ENCODE data around the gene SLC9A8.
"Not testable (repeated sequence)": the region's sequence is repeated elsewhere in the genome, so short reads cannot be mapped to it uniquely, and the experiment has no call there.

SLC9A8 gene

GRCh38 chr20:49850463-49851230 lies 38.0 kb downstream of the SLC9A8 start:
- no peak for DNase-seq (ENCODE audit: low read depth in 1 of 2, low spot score in 1 of 2)

- no peak for DNase-seq (ENCODE audit: low read depth in 1 of 2, low spot score in 1 of 2)
Measured at GRCh38 chr20:49851231-49851705, 38.6 kb downstream of the SLC9A8 start.

GRCh38 chr20:49851991-49852390 lies 39.4 kb downstream of the SLC9A8 start:
- DNase-seq (ENCODE audit: low read depth in 1 of 2, low spot score in 1 of 2) = no peak

- DNase-seq (ENCODE audit: low read depth in 1 of 2, low spot score in 1 of 2) = no peak
Measured at GRCh38 chr20:49852522-49853080, 40.0 kb downstream of the SLC9A8 start.

- DNase-seq (ENCODE audit: low read depth in 1 of 2, low spot score in 1 of 2) = no peak
Measured at GRCh38 chr20:49853640-49854039, 41.0 kb downstream of the SLC9A8 start.

DNA sequence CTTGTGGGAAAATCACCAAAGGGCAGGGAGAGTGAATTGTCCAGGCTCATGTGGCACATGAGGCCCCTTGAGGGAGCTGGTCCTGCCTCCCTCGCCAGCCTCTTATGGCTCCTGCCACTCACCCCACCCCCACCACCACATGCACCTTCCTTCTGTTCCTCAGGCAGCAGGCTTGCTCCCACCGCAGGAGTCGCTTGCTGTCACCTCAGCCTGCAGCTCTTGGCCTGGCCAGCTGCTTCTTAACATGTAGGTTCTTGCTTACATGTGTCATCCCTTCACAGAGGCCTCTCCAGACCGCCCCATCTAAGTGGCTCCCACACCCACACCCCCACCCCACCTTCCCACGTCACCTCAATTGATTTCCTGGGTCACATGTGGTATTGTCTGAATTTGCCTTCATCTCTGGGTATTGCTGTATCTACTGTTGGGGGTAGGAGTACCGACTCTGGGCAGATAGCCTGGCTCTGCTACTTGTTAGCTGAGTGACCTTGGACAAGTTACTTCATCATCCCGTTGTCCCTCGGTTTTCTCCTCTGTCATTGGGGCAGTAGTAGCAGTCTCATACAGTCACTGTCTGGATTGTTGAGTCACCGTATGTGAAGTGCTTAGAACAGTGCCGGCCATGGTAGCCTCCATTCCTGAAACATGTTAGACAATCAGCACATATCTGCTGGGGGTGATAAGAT lies 41.7 kb downstream of the SLC9A8 start:
- DNase-seq (ENCODE audit: low read depth in 1 of 2, low spot score in 1 of 2) = no peak

GRCh38 chr20:49856904-49857303 lies 44.3 kb downstream of the SLC9A8 start:
- DNase-seq (ENCODE audit: low read depth in 1 of 2, low spot score in 1 of 2) = no peak

DNA sequence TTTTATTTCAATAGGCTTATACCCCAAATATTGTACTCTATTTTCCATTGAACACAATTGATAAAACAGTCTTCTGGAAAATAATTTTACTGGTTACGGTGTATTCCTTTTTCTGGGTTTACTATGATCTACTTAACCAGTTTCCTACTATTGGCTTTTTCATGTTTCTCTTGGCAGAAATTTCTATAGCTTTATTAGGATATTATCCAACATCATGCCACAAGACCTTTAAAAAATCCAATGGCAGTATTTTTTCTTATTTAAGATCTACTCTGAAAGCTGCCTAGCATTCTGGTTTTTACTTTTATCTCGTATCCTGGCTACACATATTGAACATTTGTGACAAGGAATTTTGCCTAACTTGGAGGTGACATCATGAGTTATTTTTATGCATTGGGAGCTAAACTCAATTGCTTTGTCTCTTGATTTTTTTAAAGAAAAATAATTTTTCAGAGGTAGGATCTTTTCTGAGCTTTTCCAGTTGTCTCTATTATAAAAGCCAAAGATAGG lies 45.5 kb downstream of the SLC9A8 start:
- DNase-seq (ENCODE audit: low read depth in 1 of 2, low spot score in 1 of 2) = no peak

GRCh38 chr20:49859011-49859410 lies 46.4 kb downstream of the SLC9A8 start:
- no peak for DNase-seq (ENCODE audit: low read depth in 1 of 2, low spot score in 1 of 2)

GRCh38 chr20:49859807-49860206 lies 47.2 kb downstream of the SLC9A8 start:
- no peak for DNase-seq (ENCODE audit: low read depth in 1 of 2, low spot score in 1 of 2)

GRCh38 chr20:49861232-49861631 lies 48.6 kb downstream of the SLC9A8 start:
- DNase-seq (ENCODE audit: low read depth in 1 of 2, low spot score in 1 of 2) = not testable (repeated sequence)

- DNase-seq (ENCODE audit: low read depth in 1 of 2, low spot score in 1 of 2) = no peak
Measured at GRCh38 chr20:49862607-49863200, 50.1 kb downstream of the SLC9A8 start.

- no peak for DNase-seq (ENCODE audit: low read depth in 1 of 2, low spot score in 1 of 2)
Measured at GRCh38 chr20:49863666-49864065, 51.0 kb downstream of the SLC9A8 start.

DNA sequence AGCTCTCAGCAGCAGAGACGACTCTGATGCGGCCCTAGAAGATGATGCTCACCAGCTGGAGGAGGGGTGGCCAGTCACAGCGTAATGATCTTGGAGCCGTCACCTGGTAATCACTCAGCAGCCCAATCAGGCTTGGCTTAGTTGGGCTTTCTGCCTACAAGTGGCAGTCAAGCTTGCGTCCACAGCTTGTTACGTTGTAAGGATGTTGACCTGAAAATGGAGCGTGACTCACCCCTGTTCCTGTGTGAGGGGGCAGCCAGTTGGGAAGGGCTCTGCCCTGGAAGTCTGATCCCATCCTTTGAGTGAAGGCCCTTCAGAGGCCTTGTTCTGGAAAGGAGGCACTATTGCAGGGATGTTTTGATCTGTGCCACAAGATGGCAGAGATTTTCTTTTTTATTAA lies 52.9 kb downstream of the SLC9A8 start:
- no peak for DNase-seq (ENCODE audit: low read depth in 1 of 2, low spot score in 1 of 2)

GRCh38 chr20:49866051-49866450 lies 53.4 kb downstream of the SLC9A8 start:
- DNase-seq (ENCODE audit: low read depth in 1 of 2, low spot score in 1 of 2) = no peak

DNA sequence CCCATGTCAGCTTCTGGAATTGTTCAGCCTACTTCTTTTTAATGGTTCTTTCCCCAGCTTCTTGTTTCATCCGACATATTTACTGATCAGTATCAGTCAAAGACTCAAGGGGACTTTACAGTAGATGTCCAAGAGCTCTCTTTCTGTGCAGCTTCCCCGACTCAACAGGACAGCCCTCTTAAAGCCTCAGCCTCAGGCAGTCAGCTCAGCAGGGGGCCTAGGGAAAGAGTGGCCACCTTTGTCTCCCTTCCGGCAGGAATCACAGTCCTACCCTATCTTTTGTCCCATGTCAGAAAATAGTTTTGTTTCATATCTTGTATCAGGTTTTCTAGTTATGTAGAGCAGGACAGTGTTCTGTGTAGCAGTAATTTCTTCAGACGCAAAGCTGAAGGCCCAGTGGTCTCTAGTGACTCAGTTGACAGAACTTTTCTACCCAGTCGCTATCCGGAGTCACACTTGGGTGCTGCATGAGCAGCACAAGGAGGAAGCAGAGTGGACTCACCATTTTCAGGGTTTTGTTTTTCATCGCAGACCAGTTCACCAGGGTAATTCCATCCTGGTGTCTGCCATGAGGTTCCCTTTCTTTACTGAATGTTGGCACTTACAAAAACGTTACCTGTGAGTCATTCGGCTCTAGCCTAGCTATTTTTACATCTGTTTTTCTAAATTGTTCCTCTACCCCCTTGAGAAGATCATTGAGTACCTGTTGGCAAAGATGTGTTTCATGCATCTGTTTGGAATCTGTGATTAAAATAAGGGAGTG lies 55.0 kb downstream of the SLC9A8 start:
- no peak for DNase-seq (ENCODE audit: low read depth in 1 of 2, low spot score in 1 of 2)

DNA sequence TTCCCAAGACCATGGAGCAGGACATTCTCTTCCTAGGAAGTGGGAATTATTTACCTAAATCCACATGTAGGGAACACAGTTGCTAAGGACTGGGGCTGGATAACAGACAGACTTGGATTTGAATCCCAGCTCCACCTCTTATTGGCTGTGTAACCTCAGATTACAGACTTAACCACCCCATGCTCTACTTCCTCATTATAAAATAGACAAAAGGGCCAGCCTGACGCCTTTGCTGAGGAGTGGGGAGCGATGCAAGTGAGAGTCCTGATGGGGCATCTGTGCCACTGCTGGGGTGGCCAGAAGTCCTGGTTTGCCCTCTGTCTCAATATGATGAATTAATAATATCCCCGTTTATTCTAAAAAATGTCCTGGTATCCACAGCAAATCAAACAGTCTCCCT lies 55.9 kb downstream of the SLC9A8 start:
- DNase-seq (ENCODE audit: low read depth in 1 of 2, low spot score in 1 of 2) = no peak

DNA sequence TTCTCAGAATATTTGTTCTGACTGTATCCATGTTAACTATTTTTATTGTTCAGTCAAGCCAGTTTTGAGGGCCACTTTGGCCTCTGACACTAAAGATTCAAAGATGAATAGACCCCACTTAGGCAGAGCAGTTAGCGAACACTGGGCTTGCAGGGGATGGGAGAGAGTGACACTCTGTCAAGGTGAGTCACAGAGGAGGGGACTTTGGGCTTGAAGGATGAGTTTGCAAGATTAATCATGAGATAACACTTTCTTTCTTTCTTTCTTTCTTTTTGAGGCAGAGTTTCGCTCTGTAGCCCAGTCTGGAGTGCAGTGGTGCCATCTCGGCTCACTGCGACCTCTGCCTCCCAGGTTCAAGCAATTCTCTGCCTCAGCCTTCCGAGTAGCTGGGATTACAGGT lies 56.3 kb downstream of the SLC9A8 start:
- DNase-seq (ENCODE audit: low read depth in 1 of 2, low spot score in 1 of 2) = no peak

GRCh38 chr20:49870261-49870660 lies 57.6 kb downstream of the SLC9A8 start:
- DNase-seq (ENCODE audit: low read depth in 1 of 2, low spot score in 1 of 2) = no peak

GRCh38 chr20:49871391-49871948 lies 58.8 kb downstream of the SLC9A8 start:
- DNase-seq (ENCODE audit: low read depth in 1 of 2, low spot score in 1 of 2) = no peak

GRCh38 chr20:49872056-49872455 lies 59.4 kb downstream of the SLC9A8 start:
- DNase-seq (ENCODE audit: low read depth in 1 of 2, low spot score in 1 of 2) = no peak

Data from activated CD4-positive, alpha-beta T cell treated with anti-CD3 and anti-CD28 coated beads, Interleukin-2, amount 50 U/mL, for 24 hours (primary cell).